ENCODE measurements around the gene UNC5B. TPM values are rescaled to one million over a fixed set of nuclear protein-coding genes. Genes with fewer than 3 reads are reported as not detected.
"Not testable (repeated sequence)": the region's sequence is repeated elsewhere in the genome, so short reads cannot be mapped to it uniquely, and the experiment has no call there.

The UNC5B gene
- total RNA-seq, 6 donors from 2014 or later: 8.4 to 27.7 (median 20.5) TPM

DNA sequence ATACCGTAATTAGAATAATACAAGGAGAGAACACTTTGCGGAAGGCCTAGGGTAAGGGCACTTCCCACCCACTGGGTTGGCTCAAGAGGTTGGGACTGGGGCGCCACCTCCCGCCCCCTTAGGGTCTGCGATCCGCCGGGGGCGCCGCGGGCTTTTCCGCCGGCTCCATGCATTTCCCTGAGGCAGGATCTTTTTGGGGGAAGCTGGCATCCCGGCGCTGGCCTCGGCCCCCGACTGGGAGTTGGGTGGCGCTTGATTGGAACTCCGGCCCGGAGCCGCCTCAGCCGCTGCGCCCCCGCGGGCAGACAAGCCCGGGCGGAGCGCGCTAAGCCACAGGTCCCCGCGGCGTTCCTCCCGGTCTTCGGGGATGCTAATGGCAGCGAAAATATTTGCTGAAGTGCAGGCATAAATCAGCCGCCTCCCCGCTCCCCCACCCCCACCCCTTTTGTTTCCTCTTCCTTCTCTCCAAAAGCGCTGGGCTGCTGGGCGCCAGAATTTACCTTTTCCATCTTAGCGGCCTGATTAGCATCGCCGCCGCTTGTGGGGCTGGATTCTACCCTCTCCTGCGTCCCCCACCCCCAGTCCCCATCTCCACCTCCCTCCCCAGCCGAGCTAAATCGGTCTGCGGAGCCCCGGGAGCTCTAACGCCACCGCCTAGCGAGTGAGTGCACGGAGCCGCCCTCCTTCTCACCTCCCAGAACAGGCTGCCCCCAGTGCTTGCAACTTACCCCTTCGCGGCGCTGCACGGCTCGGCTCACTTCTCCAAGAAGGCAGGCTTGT lies 5.1 kb downstream of the UNC5B start:
- 5% methylated on average over 46 to 52 of the region's 57 CpGs for WGBS, 2 donors
- Histone ChIP-seq H3K36me3 (no peaks in the 10 kb centered on the region), H3K4me3 (peak overlapping the region; percentile 47 to 58 (median 52)), H3K9me3 (no peaks in the 10 kb centered on the region), H3K27ac (peak overlapping the region; percentile 14 to 70 (median 46)), H3K4me1 (peaks cover 25 to 40% (median 33%) of the 10 kb centered on the region in 4 donors), H3K27me3 (no peaks in the 10 kb centered on the region)
- no peak for TF ChIP-seq POLR2A (IDR thresholded peaks at IDR 0.05)
- ATAC-seq (ENCODE audit: low FRiP score in 2 of 2) (peak in 1 of 2 donors; percentile 9), DNase-seq (peak in 1 of 2 donors; percentile 88)

DNA sequence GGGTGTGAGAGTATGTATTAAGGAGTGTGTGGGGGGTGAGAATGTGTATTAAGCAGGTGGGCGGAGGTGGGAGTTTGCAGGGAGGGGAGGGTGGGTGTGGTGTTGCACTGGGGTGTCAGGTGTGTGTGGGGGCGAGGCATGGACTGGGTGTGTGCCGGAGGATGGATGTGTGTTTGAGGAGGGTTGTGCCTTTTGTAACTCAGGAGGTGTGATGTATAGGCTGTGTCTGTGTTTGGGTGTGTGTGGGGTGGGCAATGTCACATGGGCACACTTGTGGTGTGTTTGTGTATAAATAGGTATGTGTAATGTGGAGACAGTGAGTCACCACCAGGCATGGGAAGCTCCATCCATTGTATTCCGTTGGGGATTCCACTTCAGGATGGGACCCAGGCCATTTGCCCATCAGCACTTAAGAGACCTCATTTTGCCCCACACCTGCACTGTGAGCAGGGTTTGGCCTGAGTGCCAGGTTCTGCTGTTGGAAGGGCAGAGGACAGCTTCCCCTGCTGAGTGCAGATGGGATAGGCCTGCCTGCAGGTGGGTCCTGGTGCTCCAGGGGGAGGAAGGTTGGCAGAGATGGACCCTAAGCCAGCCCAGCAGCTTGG lies 5.8 kb downstream of the UNC5B start:
- TF ChIP-seq EP300 (IDR thresholded peaks at IDR 0.05) (no peak), POLR2AphosphoS5 (IDR thresholded peaks at IDR 0.05) (no peak), POLR2A (IDR thresholded peaks at IDR 0.05) (no peak)
- TF ChIP-seq, protein P1, sequence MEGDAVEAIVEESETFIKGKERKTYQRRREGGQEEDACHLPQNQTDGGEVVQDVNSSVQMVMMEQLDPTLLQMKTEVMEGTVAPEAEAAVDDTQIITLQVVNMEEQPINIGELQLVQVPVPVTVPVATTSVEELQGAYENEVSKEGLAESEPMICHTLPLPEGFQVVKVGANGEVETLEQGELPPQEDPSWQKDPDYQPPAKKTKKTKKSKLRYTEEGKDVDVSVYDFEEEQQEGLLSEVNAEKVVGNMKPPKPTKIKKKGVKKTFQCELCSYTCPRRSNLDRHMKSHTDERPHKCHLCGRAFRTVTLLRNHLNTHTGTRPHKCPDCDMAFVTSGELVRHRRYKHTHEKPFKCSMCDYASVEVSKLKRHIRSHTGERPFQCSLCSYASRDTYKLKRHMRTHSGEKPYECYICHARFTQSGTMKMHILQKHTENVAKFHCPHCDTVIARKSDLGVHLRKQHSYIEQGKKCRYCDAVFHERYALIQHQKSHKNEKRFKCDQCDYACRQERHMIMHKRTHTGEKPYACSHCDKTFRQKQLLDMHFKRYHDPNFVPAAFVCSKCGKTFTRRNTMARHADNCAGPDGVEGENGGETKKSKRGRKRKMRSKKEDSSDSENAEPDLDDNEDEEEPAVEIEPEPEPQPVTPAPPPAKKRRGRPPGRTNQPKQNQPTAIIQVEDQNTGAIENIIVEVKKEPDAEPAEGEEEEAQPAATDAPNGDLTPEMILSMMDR (IDR thresholded peaks at IDR 0.05): no peak
- H3K27me3 ChIP-seq: no peaks in the 10 kb centered on the region
- ATAC-seq (ENCODE audit: low FRiP score in 2 of 2) (no peak), DNase-seq (no peak)
- H3K4me3 ChIP-seq: peak overlapping the region in 3 of 4 donors; percentile 47 to 58 (median 54)
- H3K4me1 ChIP-seq: peaks cover 22 to 35% (median 31%) of the 10 kb centered on the region in 4 donors
- 66 to 80% methylated on average over 4 of the region's 4 CpGs for WGBS, 2 donors
- H3K27ac ChIP-seq: peak overlapping the region in 1 of 4 donors; percentile 50
- H3K9me3 ChIP-seq: no peaks in the 10 kb centered on the region
- no peaks in the 10 kb centered on the region for H3K36me3 ChIP-seq

DNA sequence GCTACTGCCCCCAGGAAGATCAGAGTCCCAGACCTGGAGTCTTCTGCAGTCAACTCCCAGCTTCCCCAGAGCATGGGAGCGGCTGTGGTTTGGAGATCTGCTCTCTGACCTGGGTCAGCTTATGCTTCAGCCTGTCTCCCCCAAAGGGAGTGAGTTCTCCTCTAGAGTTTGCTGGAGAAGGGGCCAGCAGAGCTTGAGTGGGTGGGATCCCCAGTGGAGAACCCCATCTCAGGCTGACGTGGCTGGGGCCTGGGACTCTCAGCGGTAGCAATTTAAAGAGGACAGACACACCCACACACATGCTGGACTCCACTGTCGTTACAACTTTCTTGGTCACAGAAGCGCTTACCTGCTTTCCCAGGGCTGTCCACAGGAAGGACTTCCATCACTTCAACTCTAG lies 6.3 kb downstream of the UNC5B start:
- Histone ChIP-seq H3K4me3 (no peak overlapping the region), H3K36me3 (no peaks in the 10 kb centered on the region), H3K27me3 (no peaks in the 10 kb centered on the region), H3K9me3 (no peaks in the 10 kb centered on the region), H3K4me1 (peaks cover 22 to 35% (median 28%) of the 10 kb centered on the region in 4 donors), H3K27ac (no peak overlapping the region)
- WGBS, 2 donors: 94 to 96% methylated on average over 2 to 5 of the region's 5 CpGs
- TF ChIP-seq, protein P1 (IDR thresholded peaks at IDR 0.05): no peak
- TF ChIP-seq POLR2A (IDR thresholded peaks at IDR 0.05) (no peak), POLR2AphosphoS5 (IDR thresholded peaks at IDR 0.05) (no peak), EP300 (IDR thresholded peaks at IDR 0.05) (no peak)
- DNase-seq (no peak), ATAC-seq (ENCODE audit: low FRiP score in 2 of 2) (no peak)

DNA sequence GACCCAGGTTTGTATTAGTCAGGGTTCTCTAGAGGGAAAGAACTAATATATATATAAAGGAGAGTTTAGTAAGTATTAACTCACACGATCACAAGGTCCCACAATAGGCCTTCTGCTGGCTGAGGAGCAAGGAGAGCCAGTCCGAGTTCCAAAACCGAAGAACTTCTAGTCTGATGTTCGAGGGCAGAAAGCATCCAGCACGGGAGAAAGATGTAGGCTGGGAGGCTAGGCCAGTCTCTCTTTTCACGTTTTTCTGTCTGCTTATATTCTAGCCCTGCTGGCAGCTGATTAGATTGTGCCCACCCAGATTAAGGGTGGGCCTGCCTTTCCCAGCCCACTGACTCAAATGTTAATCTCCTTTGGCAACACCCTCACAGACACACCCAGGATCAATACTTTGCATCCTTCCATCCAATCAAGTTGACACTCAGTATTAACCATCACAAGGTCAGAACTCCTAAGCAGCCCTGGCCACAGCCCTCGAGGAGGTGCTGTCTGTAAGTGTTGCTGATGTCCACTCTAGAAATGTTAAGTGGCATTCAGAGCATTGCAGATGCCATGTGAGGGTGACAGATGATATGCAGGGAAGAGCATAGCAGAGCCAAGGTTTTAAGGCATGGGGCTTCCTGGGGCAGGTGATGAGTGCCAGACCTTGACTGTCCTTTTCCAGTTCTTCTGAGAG lies 7.0 kb downstream of the UNC5B start:
- H3K27me3 ChIP-seq; H3K36me3 ChIP-seq; H3K4me3 ChIP-seq; DNase-seq; ATAC-seq (ENCODE audit: low FRiP score in 2 of 2); H3K9me3 ChIP-seq; H3K27ac ChIP-seq: not testable (repeated sequence)
- peaks cover 15 to 32% (median 24%) of the 10 kb centered on the region in 4 donors for H3K4me1 ChIP-seq
- WGBS, 2 donors: 91 to 93% methylated on average over 7 of the region's 7 CpGs

DNA sequence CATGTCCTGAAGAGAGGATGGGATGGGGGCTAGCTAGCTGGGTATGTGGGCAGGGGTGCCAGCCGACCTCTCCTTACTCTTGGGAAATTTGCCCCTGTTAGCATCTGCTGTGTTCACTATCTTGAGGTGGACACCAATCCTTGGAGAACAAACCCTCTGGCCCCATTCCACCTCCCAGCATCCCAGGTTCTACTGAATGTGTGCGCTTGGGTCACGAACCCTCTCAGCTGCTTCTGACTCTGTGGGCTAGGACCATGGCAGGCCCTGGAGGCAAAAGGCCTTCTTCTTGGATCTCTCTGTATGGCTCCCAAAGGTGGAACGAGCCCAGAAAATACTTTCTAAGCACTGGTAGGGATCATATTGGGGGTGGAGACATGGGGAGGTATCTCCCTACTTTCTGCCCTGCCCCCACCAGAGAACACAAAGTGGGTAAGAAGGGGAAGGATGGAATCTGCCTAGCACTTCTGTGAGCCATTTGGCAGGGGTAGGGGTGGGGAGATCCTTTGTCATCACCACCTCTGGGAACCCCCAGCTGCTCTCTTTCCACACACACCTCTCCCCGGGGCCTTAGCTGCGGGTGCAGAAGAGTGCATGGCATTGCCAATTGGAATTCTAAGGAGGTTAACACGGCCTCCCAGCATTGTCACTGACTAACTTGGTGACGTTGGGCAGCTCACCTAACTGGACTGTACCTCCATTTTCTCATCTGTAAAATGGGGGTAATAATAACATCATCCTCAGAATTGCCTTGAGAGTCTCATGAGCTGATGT lies 7.7 kb downstream of the UNC5B start:
- H3K4me3 ChIP-seq: no peak overlapping the region
- H3K4me1 ChIP-seq: peaks cover 14 to 29% (median 23%) of the 10 kb centered on the region in 4 donors
- no peak for TF ChIP-seq POLR2A (IDR thresholded peaks at IDR 0.05)
- TF ChIP-seq EP300 (IDR thresholded peaks at IDR 0.05): no peak
- TF ChIP-seq, protein P1 (IDR thresholded peaks at IDR 0.05): no peak
- TF ChIP-seq POLR2AphosphoS5 (IDR thresholded peaks at IDR 0.05): no peak
- DNase-seq (peak in 1 of 2 donors; percentile 10), ATAC-seq (ENCODE audit: low FRiP score in 2 of 2) (no peak)
- no peak overlapping the region for H3K27ac ChIP-seq
- no peaks in the 10 kb centered on the region for H3K9me3 ChIP-seq
- H3K36me3 ChIP-seq: no peaks in the 10 kb centered on the region
- H3K27me3 ChIP-seq: no peaks in the 10 kb centered on the region
- WGBS, 2 donors: 94 to 95% methylated on average over 5 to 8 of the region's 8 CpGs

Measured in upper lobe of left lung (tissue), 6 donors.